Chondrocyte (in vitro differentiated cells): ENCODE measurements around the gene TTC21B. TPM values are rescaled to one million over a fixed set of nuclear protein-coding genes. Genes with fewer than 3 reads are reported as not detected.

ENCODE experiments used
- DNase-seq: peaks from one replicate; pipeline ENCODE4 v3.0.0; 2021; ENCODE audit warnings: mixed read lengths, low spot score
- H3K27ac Mint-ChIP-seq: one replicate; pipeline ENCODE4 v1.8.0; 2021; ENCODE audit warnings: mild to moderate bottlenecking, moderate library complexity, mixed read lengths; ENCODE audit not compliant: unreplicated experiment
- H3K27me3 Mint-ChIP-seq: 2 replicates; pipeline ENCODE4 v1.8.0; 2021; ENCODE audit warnings: low read depth, mixed read lengths
- H3K36me3 Mint-ChIP-seq: 2 replicates; pipeline ENCODE4 v1.8.0; 2021; ENCODE audit warnings: low read depth, mixed read lengths
- H3K4me1 Mint-ChIP-seq: 2 replicates; pipeline ENCODE4 v1.8.0; 2021; ENCODE audit warnings: low read depth, mild to moderate bottlenecking, mixed read lengths
- H3K4me3 Mint-ChIP-seq: one replicate; pipeline ENCODE4 v1.8.0; 2021; ENCODE audit warnings: mild to moderate bottlenecking, moderate library complexity, mixed read lengths; ENCODE audit not compliant: unreplicated experiment
- H3K9me3 Mint-ChIP-seq: 2 replicates; pipeline ENCODE4 v1.8.0; 2021; ENCODE audit warnings: low read depth, mixed read lengths
- total RNA-seq: library from RNA; stranded (reverse); gene quantifications from 3 replicates; pipeline ENCODE4 v1.2.1, GENCODE V29; 2021
- TF ChIP-seq, protein P1 (sequence below): fragments of 200-600 bp; sonication (generic); IDR thresholded peaks from 2 replicates; pipeline ENCODE4 v1.5.0; 2021; ENCODE audit warnings: antibody characterized with exemption, mild to moderate bottlenecking, moderate library complexity

The TTC21B gene
- total RNA-seq, 1 donor from 2014 or later: 12.7 TPM

- DNase-seq: no peak
- peaks cover 23% of the 10 kb centered on the region for H3K9me3 Mint-ChIP-seq
- H3K4me1 Mint-ChIP-seq: peaks cover 2% of the 10 kb centered on the region
- TF ChIP-seq, protein P1, sequence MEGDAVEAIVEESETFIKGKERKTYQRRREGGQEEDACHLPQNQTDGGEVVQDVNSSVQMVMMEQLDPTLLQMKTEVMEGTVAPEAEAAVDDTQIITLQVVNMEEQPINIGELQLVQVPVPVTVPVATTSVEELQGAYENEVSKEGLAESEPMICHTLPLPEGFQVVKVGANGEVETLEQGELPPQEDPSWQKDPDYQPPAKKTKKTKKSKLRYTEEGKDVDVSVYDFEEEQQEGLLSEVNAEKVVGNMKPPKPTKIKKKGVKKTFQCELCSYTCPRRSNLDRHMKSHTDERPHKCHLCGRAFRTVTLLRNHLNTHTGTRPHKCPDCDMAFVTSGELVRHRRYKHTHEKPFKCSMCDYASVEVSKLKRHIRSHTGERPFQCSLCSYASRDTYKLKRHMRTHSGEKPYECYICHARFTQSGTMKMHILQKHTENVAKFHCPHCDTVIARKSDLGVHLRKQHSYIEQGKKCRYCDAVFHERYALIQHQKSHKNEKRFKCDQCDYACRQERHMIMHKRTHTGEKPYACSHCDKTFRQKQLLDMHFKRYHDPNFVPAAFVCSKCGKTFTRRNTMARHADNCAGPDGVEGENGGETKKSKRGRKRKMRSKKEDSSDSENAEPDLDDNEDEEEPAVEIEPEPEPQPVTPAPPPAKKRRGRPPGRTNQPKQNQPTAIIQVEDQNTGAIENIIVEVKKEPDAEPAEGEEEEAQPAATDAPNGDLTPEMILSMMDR: no peak
- H3K27me3 Mint-ChIP-seq: no peaks in the 10 kb centered on the region
- no peak overlapping the region for H3K4me3 Mint-ChIP-seq
- no peak overlapping the region for H3K27ac Mint-ChIP-seq
- peaks cover 6% of the 10 kb centered on the region for H3K36me3 Mint-ChIP-seq
Measured at GRCh38 chr2:165846056-165846455, 107.5 kb downstream of the TTC21B start.

DNA sequence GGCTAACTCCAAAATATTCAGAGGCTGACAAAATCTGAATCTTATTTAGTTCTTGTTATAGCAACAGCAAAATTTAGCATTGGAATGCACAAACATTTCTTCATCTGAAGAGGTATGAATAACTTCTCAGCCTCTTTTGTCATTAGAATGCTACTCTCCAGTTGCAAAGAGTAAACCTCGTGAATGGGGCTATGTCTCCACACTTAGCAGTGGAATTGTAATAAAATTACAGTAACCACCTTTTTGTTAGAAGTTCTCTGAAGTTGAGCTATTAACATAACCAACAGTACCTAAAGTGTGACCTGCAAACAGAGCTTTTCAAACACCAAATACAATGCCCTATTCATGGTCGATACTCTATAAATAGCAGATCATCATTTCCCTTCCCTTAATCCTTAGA is 109.4 kb downstream of the TTC21B start:
- H3K27me3 Mint-ChIP-seq: no peaks in the 10 kb centered on the region
- TF ChIP-seq, protein P1: no peak
- H3K4me3 Mint-ChIP-seq: no peak overlapping the region
- peaks cover 2% of the 10 kb centered on the region for H3K4me1 Mint-ChIP-seq
- DNase-seq: no peak
- no peak overlapping the region for H3K27ac Mint-ChIP-seq
- no peaks in the 10 kb centered on the region for H3K36me3 Mint-ChIP-seq
- H3K9me3 Mint-ChIP-seq: peaks cover 6% of the 10 kb centered on the region

DNA sequence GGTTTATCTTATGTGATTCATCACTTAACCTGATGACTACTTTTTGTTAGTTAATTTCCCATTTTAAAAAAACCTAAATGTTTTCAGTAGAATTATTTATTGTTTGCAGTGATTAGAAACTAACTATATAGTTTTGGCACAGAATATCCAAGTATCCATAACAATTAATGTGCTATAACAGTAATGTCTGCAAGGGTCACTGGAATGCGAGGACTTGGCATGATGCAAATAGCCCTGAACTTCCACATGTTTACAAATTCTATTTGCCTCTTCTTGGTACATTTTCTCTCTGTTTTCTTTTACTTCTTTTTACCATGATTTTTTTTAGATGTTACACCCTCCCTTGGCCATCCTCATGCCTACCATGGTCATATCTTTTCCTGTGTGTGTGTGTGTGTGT is 110.2 kb downstream of the TTC21B start:
- Mint-ChIP-seq H3K27ac (no peak overlapping the region), H3K4me3 (no peak overlapping the region), H3K9me3 (no peaks in the 10 kb centered on the region), H3K27me3 (no peaks in the 10 kb centered on the region), H3K36me3 (no peaks in the 10 kb centered on the region), H3K4me1 (peaks cover 3% of the 10 kb centered on the region)
- TF ChIP-seq, protein P1: no peak
- no peak for DNase-seq

- DNase-seq: no peak
- no peak overlapping the region for H3K4me3 Mint-ChIP-seq
- H3K27me3 Mint-ChIP-seq: no peaks in the 10 kb centered on the region
- H3K27ac Mint-ChIP-seq: no peak overlapping the region
- TF ChIP-seq, protein P1: no peak
- H3K9me3 Mint-ChIP-seq: no peaks in the 10 kb centered on the region
- H3K4me1 Mint-ChIP-seq: peaks cover 19% of the 10 kb centered on the region
- H3K36me3 Mint-ChIP-seq: no peaks in the 10 kb centered on the region
Measured at GRCh38 chr2:165840333-165840958, 113.1 kb downstream of the TTC21B start.

- Mint-ChIP-seq H3K4me3 (no peak overlapping the region), H3K27ac (no peak overlapping the region), H3K27me3 (no peaks in the 10 kb centered on the region), H3K36me3 (no peaks in the 10 kb centered on the region), H3K4me1 (peaks cover 19% of the 10 kb centered on the region), H3K9me3 (no peaks in the 10 kb centered on the region)
- no peak for DNase-seq
- TF ChIP-seq, protein P1: no peak
Measured at GRCh38 chr2:165839610-165840009, 114.0 kb downstream of the TTC21B start.
